Adipocyte (in vitro differentiated cells): Measurements from ENCODE around the gene NEDD4L.

Experiments
- DNase-seq: peaks from one replicate; pipeline ENCODE4 v3.0.0-alpha.2; 2015; ENCODE audit warnings: low read depth
- H3K27me3 ChIP-seq: replicated peaks from 2 replicates; pipeline ENCODE4 v1.7.0; 2013; ENCODE audit warnings: mild to moderate bottlenecking, low read length, moderate library complexity; ENCODE audit not compliant: control insufficient read depth, insufficient read depth
- H3K36me3 ChIP-seq: 2 replicates; pipeline ENCODE4 v1.7.0; 2013; ENCODE audit warnings: low read length, mild to moderate bottlenecking, moderate library complexity; ENCODE audit not compliant: control insufficient read depth, insufficient read depth, severe bottlenecking
- H3K4me1 ChIP-seq: 2 replicates; pipeline ENCODE4 v1.7.0; 2013; ENCODE audit warnings: mild to moderate bottlenecking, low read length, moderate library complexity; ENCODE audit not compliant: control insufficient read depth, insufficient read depth
- H3K4me3 ChIP-seq: 2 replicates; pipeline ENCODE4 v1.7.0; 2013; ENCODE audit warnings: mild to moderate bottlenecking, low read length, moderate library complexity
- H3K9ac ChIP-seq: 2 replicates; pipeline ENCODE4 v1.7.0; 2013; ENCODE audit warnings: mild to moderate bottlenecking, low read length, moderate library complexity
- H3K9me3 ChIP-seq: 2 replicates; pipeline ENCODE4 v1.7.0; 2013; ENCODE audit warnings: mild to moderate bottlenecking, low read length, moderate library complexity; ENCODE audit not compliant: control insufficient read depth

Gene NEDD4L

DNA sequence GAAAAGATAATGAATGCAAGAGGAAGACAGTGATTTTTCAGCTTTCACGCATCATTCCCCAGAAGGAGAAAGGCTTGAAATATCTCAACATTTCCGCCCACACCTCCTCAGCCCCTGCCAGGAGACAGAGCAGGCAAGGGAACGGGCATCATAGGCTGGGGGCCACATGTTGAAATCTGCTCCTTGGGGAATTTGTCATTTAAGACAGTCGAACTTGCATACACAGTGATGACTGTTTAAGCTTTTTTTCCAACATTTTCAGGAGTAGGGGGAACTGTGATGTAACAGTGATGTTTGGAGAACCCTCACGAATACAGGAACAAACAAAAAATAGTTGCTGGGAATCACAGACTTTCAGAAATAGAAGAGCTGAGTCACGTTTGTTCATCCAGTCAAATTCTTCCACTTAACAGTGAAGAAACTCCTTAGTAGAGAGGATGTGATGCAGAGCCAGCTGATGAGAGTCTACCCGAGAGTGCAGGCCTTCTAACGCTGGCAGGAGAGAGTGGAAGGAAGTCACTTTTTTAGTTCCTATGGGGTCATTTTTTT is 318.1 kb downstream of the NEDD4L start:
- peak; percentile 93 for DNase-seq
- Histone ChIP-seq H3K9ac (peak overlapping the region; percentile 75), H3K27me3 (no peaks in the 10 kb centered on the region), H3K4me1 (peaks cover 45% of the 10 kb centered on the region), H3K36me3 (no peaks in the 10 kb centered on the region), H3K9me3 (no peaks in the 10 kb centered on the region), H3K4me3 (peak overlapping the region; percentile 59)

DNA sequence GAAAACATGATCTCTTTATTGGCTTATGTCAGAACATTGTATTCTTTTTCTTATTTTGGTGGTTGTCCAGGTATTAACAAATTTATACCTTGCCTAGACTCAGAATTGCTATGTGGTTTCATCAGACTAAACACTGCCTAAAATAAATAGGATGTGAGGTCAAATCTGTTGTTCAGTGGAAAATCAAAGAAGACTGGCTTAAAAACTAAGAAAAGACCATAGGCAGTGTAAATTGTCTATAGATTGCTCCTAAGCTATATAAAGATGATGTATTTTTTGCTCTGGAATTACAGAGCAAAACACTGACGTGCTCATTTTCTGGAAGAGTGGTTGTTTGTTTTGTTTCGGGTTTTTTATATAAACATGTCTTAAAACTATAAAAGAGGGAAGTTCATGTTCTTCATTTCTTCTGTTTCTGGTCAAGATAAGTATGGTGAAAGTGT is 318.8 kb downstream of the NEDD4L start:
- Histone ChIP-seq H3K4me1 (peaks cover 45% of the 10 kb centered on the region), H3K4me3 (peak overlapping the region; percentile 59), H3K9ac (peak overlapping the region; percentile 75), H3K36me3 (no peaks in the 10 kb centered on the region), H3K9me3 (no peaks in the 10 kb centered on the region), H3K27me3 (no peaks in the 10 kb centered on the region)
- peak; percentile 45 for DNase-seq

DNA sequence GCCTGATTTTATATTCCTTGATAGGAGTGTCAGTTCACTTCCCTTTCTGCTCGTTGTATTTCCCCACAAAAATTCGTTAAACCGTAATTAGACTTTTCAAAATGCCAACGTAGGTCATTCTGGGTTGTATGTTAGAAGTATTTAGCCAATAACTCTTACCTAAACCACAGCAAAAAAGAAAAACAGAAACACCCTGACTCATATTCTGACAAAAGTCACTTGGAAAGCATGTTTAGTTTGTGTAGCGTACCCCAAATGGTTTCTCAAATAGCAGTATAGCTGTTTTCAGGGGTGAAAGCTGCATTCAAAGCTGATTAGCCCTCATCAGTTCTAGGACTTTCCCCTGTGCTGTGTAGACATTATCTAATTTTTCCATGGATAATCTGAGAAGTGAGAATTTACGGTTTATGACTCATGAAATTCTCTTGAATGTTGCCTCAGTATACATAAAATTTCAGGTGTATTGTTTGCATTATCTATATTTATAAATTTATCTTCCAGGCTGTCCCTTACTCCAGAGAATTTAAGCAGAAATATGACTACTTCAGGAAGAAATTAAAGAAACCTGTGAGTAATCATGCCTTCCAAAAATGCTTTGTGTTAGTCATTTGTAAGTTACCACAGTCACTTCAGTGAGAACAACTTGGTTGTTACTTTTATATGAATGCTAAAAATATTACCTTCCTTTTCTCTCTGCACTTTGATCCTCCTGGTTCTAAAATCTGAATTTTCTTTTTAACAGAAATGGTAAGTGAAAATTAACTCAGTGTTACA is 319.9 kb downstream of the NEDD4L start:
- H3K36me3 ChIP-seq = no peaks in the 10 kb centered on the region
- no peak overlapping the region for H3K9ac ChIP-seq
- H3K9me3 ChIP-seq = no peaks in the 10 kb centered on the region
- peak; percentile 62 for DNase-seq
- H3K27me3 ChIP-seq = no peaks in the 10 kb centered on the region
- H3K4me3 ChIP-seq = no peak overlapping the region
- peaks cover 45% of the 10 kb centered on the region for H3K4me1 ChIP-seq

DNA sequence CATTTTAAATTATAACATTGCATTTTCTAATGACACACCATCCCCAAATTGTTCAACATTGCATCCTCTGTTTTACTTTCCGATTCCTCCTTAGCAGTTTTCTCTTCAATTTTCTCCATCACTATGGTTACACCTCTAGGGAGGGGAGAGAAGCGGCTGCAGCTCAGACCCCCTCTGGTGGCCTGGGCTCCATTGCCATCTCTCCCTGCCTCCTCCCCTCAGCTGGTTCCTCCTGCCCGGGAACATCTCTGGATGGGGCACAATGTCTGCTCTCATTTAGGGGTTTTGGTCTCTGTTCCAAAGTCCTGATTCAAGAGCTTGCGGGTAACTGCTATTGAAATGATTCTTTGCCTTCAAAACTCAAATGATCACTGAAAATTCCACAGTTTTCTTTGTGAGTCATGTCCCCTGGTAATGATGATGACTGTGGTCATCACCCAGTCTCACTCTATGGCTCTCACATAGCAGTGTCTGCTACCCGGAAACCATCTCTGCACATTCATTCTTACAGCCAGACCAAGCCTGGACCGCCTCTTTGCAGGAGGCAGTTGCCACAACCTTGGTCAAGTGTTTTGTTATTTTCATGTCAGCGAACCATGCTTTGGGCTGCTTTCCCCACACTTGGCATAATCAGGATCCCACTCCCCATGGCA is 321.0 kb downstream of the NEDD4L start:
- Histone ChIP-seq H3K36me3 (no peaks in the 10 kb centered on the region), H3K9me3 (no peaks in the 10 kb centered on the region), H3K27me3 (no peaks in the 10 kb centered on the region), H3K9ac (no peak overlapping the region), H3K4me1 (peaks cover 45% of the 10 kb centered on the region), H3K4me3 (no peak overlapping the region)
- peak; percentile 26 for DNase-seq

DNA sequence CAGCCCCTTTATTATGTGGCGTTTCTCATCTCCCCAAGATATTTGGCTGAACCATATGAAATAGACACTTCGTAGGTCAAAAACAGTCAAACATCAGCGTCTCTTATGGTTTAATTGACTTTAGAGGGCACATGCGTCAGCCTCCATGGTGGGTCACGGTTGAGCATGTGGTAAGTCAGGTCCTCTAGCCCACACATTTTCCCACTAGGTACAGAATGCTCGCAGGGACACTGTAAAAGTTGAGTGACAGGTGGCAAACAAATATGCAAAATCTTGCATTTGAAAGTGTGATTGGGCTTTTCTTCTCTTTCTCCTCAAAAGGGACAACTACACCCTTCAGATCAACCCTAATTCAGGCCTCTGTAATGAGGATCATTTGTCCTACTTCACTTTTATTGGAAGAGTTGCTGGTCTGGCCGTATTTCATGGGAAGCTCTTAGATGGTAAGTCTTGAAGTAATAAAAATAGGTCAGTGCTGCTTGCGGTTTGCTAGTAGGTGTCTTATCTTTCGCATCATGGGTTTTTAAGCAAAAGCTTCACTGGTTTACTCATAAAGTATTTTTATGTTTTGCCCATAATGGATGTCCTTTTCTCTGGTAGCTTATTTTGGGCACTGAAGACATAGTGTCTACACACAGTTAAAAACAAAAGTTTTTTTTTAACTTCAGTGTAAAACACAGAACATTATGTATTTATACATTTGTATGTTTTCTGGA is 323.6 kb downstream of the NEDD4L start:
- Histone ChIP-seq H3K36me3 (no peaks in the 10 kb centered on the region), H3K27me3 (no peaks in the 10 kb centered on the region), H3K9ac (no peak overlapping the region), H3K9me3 (no peaks in the 10 kb centered on the region), H3K4me1 (peaks cover 25% of the 10 kb centered on the region), H3K4me3 (no peak overlapping the region)
- no peak for DNase-seq

DNA sequence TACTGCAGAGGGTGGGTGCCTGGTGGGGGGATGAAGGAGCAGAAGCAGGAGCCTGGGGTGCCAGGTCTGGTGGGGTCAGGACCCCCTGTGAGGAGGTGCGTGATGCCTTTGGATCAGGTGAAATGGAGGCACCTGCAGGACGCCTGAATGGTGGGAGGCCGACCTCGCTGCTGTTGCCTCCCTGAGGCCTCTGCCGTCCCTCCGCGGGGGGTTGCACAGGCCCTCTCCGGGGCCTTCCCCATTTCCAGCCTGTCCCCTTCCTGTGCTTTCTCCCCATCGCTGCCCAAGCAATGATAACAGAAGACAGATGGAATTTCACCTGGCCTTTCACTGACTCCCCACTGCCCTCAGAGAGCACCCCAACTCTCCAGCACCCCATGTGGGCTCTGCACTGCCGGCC is 325.6 kb downstream of the NEDD4L start:
- no peaks in the 10 kb centered on the region for H3K36me3 ChIP-seq
- no peak overlapping the region for H3K4me3 ChIP-seq
- H3K9ac ChIP-seq = no peak overlapping the region
- H3K27me3 ChIP-seq = no peaks in the 10 kb centered on the region
- peaks cover 6% of the 10 kb centered on the region for H3K4me1 ChIP-seq
- no peak for DNase-seq
- H3K9me3 ChIP-seq = no peaks in the 10 kb centered on the region

DNA sequence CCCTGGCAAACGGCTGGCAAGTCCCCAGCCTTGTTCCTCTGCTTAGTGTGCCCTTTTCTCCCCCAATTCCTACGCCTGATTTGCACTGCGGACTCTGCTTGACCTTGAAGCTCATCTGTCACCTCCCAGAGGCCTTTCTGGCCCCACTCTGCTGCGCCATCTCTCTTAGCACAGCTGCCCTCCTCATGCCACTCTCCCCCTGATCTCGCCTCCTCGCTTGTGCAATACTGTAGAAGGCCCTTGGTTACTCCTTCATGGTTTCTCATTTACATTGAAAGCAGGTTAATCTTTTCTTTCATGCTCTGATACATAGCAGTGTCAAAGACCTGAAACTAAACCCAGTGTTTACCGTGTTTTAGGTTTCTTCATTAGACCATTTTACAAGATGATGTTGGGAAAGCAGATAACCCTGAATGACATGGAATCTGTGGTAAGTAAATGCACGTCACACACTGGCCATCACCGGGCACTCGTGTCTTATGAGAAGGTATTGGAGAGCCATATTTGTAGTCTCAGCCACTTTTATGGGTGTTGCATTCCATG is 326.1 kb downstream of the NEDD4L start:
- Histone ChIP-seq H3K4me1 (peaks cover 2% of the 10 kb centered on the region), H3K9me3 (no peaks in the 10 kb centered on the region), H3K9ac (no peak overlapping the region), H3K27me3 (no peaks in the 10 kb centered on the region), H3K4me3 (no peak overlapping the region), H3K36me3 (no peaks in the 10 kb centered on the region)
- DNase-seq = no peak

DNA sequence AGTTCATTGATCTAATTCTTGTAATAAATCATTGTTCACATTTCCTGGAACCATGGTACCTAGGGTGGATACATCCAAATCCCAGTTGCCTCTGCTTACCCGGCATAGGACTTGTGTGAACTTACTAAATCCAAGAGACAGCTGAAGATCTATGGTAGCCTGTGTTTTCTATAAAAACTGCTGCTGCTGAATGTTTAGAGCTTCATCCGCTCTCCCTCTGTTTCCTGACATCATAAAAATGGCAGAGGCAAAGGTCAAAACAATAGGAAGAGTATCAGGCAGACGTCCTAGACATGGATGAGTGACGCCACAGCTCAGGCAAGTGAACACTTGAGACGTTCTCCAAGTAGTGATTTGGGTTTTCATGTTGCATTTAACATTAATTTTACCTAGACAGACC is 326.6 kb downstream of the NEDD4L start:
- no peaks in the 10 kb centered on the region for H3K27me3 ChIP-seq
- H3K9me3 ChIP-seq = no peaks in the 10 kb centered on the region
- no peaks in the 10 kb centered on the region for H3K36me3 ChIP-seq
- no peaks in the 10 kb centered on the region for H3K4me1 ChIP-seq
- H3K4me3 ChIP-seq = no peak overlapping the region
- DNase-seq = no peak
- H3K9ac ChIP-seq = no peak overlapping the region

DNA sequence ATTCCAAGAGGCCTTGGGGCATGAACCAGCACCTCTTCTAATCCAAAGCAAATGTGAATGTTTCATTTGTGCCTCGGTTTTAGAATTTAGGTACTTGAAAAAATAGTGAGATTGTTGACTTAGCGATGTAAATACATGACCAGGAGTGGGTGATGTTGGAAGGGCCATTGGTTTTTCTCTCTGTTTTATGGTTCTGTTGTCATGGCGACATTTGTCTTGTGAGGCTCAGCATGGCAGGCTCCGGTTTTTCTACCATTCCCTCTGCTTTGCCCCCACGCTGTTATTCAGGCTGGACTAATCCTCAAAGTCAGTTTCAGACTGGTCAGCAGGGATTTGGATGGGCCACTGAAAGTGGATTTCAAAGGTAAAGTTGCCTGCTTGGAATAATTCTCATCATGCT is 329.5 kb downstream of the NEDD4L start:
- no peak for DNase-seq
- no peak overlapping the region for H3K4me3 ChIP-seq
- H3K4me1 ChIP-seq = no peaks in the 10 kb centered on the region
- no peaks in the 10 kb centered on the region for H3K36me3 ChIP-seq
- no peaks in the 10 kb centered on the region for H3K9me3 ChIP-seq
- no peak overlapping the region for H3K9ac ChIP-seq
- no peaks in the 10 kb centered on the region for H3K27me3 ChIP-seq

DNA sequence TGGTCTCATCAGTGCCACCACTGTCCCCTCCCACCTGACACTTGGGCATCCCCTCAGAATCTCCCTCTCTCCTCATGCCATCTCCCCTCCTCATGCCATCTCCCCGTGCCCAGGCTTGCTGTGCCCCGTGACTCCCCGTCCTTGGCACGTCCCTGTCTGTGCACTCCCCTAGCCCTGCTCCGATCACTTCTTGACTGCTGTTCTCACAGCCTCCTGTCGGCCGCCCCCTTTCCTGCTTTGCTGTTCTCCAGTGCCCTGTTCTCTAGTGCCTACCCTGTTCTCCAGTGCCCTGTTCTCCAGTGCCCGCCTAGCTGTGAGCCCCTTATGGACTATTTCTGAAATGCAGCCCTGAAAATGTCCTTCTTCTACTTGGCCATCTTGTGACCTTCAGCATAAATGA is 331.0 kb downstream of the NEDD4L start:
- H3K4me1 ChIP-seq = no peaks in the 10 kb centered on the region
- DNase-seq = no peak
- no peaks in the 10 kb centered on the region for H3K36me3 ChIP-seq
- H3K9me3 ChIP-seq = no peaks in the 10 kb centered on the region
- no peaks in the 10 kb centered on the region for H3K27me3 ChIP-seq
- no peak overlapping the region for H3K4me3 ChIP-seq
- no peak overlapping the region for H3K9ac ChIP-seq
